Measurements from ENCODE around the gene TRIM31. TPM values are rescaled to one million over a fixed set of nuclear protein-coding genes. Genes with fewer than 3 reads are reported as not detected.

Gene TRIM31
- total and polyA plus RNA-seq, 10 of the 15 experiments (the other 5 are each of a cell fraction or from before 2014, with no cell fraction given), result 0.09 to 20.5 (median 0.31) TPM; not detected in 3

DNA sequence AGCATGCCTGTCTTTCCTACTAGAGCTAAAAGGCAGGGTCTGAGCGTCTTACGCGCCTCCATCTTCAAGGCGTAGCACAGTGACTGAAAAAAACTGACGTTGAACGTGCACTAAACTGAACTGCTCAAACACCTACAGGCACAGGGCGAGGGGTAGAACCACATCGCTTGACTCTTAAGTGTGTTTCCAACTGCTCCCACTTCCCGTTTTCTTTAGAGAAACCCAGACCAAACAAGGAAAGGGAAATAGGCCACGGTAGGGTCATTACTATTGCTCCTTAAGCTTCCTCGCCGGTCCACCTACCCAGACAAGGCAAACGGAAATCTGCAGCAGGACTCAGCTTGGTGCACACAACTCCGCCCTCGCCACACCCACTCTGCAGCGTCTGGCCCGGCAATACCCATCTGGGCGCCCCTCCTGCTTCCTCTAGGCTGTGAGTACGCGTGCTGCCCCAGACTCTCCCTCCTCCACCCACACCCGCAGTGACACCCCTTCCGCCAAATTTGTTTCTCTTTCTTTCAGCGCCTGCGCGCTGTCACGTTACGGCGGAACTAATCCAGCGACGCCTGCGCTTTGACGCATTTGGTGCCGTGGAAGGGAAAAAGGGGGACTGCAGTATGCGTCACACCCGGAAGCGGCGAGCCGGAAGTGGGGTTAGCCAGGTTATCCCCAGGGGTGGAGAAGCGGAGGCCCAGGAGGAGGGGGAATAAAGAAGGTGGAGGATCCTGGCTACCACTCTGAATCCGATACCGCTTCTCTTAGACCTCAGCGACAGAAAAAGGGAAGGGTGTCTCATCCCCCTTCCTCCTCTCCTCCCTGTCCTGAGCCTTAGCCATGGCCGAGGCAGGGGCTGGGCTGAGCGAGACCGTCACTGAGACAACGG lies 46.1 kb downstream of the TRIM31 start, which contains the start of gene PPP1R11 (continued):
- TF ChIP-seq CHD2 (IDR thresholded peaks at IDR 0.05; ENCODE audit: borderline replicate concordance, low read depth, low read length), result peak; percentile 83
- peak; percentile 86 for TF ChIP-seq SPI1 (IDR thresholded peaks at IDR 0.05; ENCODE audit: borderline replicate concordance, insufficient read depth, low read depth, low read length)
- TF ChIP-seq ASH2L (IDR thresholded peaks at IDR 0.05; ENCODE audit: borderline replicate concordance, low read depth), result 0 out of 2 replicates have a peak, but pooled peaks have one; percentile 31
- TF ChIP-seq WRNIP1 (IDR thresholded peaks at IDR 0.05; ENCODE audit: borderline replicate concordance, low read depth, low read length), result no peak
- TF ChIP-seq, protein P1, sequence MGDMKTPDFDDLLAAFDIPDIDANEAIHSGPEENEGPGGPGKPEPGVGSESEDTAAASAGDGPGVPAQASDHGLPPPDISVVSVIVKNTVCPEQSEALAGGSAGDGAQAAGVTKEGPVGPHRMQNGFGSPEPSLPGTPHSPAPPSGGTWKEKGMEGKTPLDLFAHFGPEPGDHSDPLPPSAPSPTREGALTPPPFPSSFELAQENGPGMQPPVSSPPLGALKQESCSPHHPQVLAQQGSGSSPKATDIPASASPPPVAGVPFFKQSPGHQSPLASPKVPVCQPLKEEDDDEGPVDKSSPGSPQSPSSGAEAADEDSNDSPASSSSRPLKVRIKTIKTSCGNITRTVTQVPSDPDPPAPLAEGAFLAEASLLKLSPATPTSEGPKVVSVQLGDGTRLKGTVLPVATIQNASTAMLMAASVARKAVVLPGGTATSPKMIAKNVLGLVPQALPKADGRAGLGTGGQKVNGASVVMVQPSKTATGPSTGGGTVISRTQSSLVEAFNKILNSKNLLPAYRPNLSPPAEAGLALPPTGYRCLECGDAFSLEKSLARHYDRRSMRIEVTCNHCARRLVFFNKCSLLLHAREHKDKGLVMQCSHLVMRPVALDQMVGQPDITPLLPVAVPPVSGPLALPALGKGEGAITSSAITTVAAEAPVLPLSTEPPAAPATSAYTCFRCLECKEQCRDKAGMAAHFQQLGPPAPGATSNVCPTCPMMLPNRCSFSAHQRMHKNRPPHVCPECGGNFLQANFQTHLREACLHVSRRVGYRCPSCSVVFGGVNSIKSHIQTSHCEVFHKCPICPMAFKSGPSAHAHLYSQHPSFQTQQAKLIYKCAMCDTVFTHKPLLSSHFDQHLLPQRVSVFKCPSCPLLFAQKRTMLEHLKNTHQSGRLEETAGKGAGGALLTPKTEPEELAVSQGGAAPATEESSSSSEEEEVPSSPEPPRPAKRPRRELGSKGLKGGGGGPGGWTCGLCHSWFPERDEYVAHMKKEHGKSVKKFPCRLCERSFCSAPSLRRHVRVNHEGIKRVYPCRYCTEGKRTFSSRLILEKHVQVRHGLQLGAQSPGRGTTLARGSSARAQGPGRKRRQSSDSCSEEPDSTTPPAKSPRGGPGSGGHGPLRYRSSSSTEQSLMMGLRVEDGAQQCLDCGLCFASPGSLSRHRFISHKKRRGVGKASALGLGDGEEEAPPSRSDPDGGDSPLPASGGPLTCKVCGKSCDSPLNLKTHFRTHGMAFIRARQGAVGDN (IDR thresholded peaks at IDR 0.05), result peak; percentile 93
- TF ChIP-seq, protein P2, sequence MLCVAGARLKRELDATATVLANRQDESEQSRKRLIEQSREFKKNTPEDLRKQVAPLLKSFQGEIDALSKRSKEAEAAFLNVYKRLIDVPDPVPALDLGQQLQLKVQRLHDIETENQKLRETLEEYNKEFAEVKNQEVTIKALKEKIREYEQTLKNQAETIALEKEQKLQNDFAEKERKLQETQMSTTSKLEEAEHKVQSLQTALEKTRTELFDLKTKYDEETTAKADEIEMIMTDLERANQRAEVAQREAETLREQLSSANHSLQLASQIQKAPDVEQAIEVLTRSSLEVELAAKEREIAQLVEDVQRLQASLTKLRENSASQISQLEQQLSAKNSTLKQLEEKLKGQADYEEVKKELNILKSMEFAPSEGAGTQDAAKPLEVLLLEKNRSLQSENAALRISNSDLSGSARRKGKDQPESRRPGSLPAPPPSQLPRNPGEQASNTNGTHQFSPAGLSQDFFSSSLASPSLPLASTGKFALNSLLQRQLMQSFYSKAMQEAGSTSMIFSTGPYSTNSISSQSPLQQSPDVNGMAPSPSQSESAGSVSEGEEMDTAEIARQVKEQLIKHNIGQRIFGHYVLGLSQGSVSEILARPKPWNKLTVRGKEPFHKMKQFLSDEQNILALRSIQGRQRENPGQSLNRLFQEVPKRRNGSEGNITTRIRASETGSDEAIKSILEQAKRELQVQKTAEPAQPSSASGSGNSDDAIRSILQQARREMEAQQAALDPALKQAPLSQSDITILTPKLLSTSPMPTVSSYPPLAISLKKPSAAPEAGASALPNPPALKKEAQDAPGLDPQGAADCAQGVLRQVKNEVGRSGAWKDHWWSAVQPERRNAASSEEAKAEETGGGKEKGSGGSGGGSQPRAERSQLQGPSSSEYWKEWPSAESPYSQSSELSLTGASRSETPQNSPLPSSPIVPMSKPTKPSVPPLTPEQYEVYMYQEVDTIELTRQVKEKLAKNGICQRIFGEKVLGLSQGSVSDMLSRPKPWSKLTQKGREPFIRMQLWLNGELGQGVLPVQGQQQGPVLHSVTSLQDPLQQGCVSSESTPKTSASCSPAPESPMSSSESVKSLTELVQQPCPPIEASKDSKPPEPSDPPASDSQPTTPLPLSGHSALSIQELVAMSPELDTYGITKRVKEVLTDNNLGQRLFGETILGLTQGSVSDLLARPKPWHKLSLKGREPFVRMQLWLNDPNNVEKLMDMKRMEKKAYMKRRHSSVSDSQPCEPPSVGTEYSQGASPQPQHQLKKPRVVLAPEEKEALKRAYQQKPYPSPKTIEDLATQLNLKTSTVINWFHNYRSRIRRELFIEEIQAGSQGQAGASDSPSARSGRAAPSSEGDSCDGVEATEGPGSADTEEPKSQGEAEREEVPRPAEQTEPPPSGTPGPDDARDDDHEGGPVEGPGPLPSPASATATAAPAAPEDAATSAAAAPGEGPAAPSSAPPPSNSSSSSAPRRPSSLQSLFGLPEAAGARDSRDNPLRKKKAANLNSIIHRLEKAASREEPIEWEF (IDR thresholded peaks at IDR 0.05; ENCODE audit: insufficient replicate concordance, low read depth, low read length), result no peak
- TF ChIP-seq CHD1 (IDR thresholded peaks at IDR 0.05; ENCODE audit: low read depth, low read length), result no peak
- TF ChIP-seq MYB (IDR thresholded peaks at IDR 0.05; ENCODE audit: borderline replicate concordance, low read depth, low read length), result no peak
- TF ChIP-seq ZNF274 (IDR thresholded peaks at IDR 0.05; ENCODE audit: insufficient read depth, insufficient read length), result no peak
- TF ChIP-seq SMAD5 (IDR thresholded peaks at IDR 0.05; ENCODE audit: low read depth), result peak; percentile 72; the same call in 1 of the 2 replicates
- TF ChIP-seq CHD4 (IDR thresholded peaks at IDR 0.05), result no peak
- TF ChIP-seq, protein P3, sequence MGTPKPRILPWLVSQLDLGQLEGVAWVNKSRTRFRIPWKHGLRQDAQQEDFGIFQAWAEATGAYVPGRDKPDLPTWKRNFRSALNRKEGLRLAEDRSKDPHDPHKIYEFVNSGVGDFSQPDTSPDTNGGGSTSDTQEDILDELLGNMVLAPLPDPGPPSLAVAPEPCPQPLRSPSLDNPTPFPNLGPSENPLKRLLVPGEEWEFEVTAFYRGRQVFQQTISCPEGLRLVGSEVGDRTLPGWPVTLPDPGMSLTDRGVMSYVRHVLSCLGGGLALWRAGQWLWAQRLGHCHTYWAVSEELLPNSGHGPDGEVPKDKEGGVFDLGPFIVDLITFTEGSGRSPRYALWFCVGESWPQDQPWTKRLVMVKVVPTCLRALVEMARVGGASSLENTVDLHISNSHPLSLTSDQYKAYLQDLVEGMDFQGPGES (IDR thresholded peaks at IDR 0.05), result no peak
- TF ChIP-seq SUPT20H (IDR thresholded peaks at IDR 0.05; ENCODE audit: borderline replicate concordance, control insufficient read depth, low read depth, low read length), result no peak
- TF ChIP-seq ATF7 (IDR thresholded peaks at IDR 0.05; ENCODE audit: low read depth), result peak; percentile 92
- TF ChIP-seq RFX5 (IDR thresholded peaks at IDR 0.05; ENCODE audit: low read depth, low read length), result peak; percentile 53; the same call in 1 of the 2 replicates
- TF ChIP-seq ZBED1 (IDR thresholded peaks at IDR 0.05; ENCODE audit: borderline replicate concordance), result peak; percentile 70; the same call in 1 of the 2 replicates
- TF ChIP-seq SREBF2 (IDR thresholded peaks at IDR 0.05; ENCODE audit: low read length), result peak; percentile 63
- TF ChIP-seq FOXK2 (IDR thresholded peaks at IDR 0.05), result peak; percentile 59

Measured in GM12878 (cell line).